Upper lobe of right lung (tissue), 1 donor: Measurements from ENCODE around the gene SCN10A. TPM values are rescaled to one million over a fixed set of nuclear protein-coding genes. Genes with fewer than 3 reads are reported as not detected.
A peak's percentile ranks its signal among the peaks of the same experiment; 100 is the strongest.

Experiments used
- ATAC-seq: fragments of 200-7000 bp; cut with Tn5 transposase; one replicate; pipeline ENCODE4 v1.9.1; 2020; ENCODE audit warnings: mild to moderate bottlenecking, moderate library complexity
- DNase-seq: peaks from one replicate; pipeline ENCODE4 v3.0.0-alpha.2; 2020
- H3K27ac ChIP-seq: fragments of 200-600 bp; one replicate; pipeline ENCODE4 v1.8.0; 2022
- H3K27me3 ChIP-seq: fragments of 200-600 bp; one replicate; pipeline ENCODE4 v1.8.0; 2022; ENCODE audit warnings: mild to moderate bottlenecking
- H3K36me3 ChIP-seq: fragments of 200-600 bp; one replicate; pipeline ENCODE4 v1.8.0; 2022
- H3K4me1 ChIP-seq: fragments of 200-600 bp; one replicate; pipeline ENCODE4 v1.8.0; 2022
- H3K4me3 ChIP-seq: fragments of 200-600 bp; one replicate; pipeline ENCODE4 v1.8.0; 2022; ENCODE audit warnings: mild to moderate bottlenecking
- H3K9me3 ChIP-seq: fragments of 200-600 bp; one replicate; pipeline ENCODE4 v1.8.0; 2022
- CTCF ChIP-seq: fragments of 200-600 bp; IDR thresholded peaks from one replicate; pipeline ENCODE4 v1.8.0; 2022; ENCODE audit warnings: antibody characterized with exemption
- intact Hi-C: fragments of 100-400 bp; cut with DNase I; formaldehyde crosslinking; loops from one replicate; pipeline ENCODE4 v1.11.0; 2022
- total RNA-seq: library from RNA; stranded (reverse); fragmentation: NEBNext Ultra II Directional; extraction: Animal tissue kit (Norgen Biotek cat#: 25700); gene quantifications from one replicate; pipeline ENCODE4 v1.2.1, GENCODE V29; 2021
- donor health status: DM: no; HTN: yes; CAD: no; lungs with severe emphysema.

The SCN10A gene
- total RNA-seq, 1 donor from 2014 or later, result not detected

- ATAC-seq (peak; percentile 89), DNase-seq (peak; percentile 82)
- Histone ChIP-seq H3K36me3 (no peaks in the 10 kb centered on the region), H3K4me1 (peaks cover 7% of the 10 kb centered on the region), H3K27me3 (peaks cover 61% of the 10 kb centered on the region), H3K4me3 (no peak overlapping the region), H3K27ac (no peak overlapping the region), H3K9me3 (no peaks in the 10 kb centered on the region)
- peak; percentile 96 for TF ChIP-seq CTCF
- intact Hi-C loops, result no loop called here
Measured at GRCh38 chr3:38651153-38651789, 164.7 kb downstream of the SCN10A start.

- intact Hi-C loops, result no loop called here
- no peaks in the 10 kb centered on the region for H3K9me3 ChIP-seq
- H3K27me3 ChIP-seq, result peaks cover 59% of the 10 kb centered on the region
- H3K4me1 ChIP-seq, result peaks cover 7% of the 10 kb centered on the region
- no peak for TF ChIP-seq CTCF
- H3K27ac ChIP-seq, result no peak overlapping the region
- H3K4me3 ChIP-seq, result no peak overlapping the region
- DNase-seq (peak; percentile 52), ATAC-seq (no peak)
- H3K36me3 ChIP-seq, result no peaks in the 10 kb centered on the region
Measured at GRCh38 chr3:38650248-38650951, 165.6 kb downstream of the SCN10A start.

- H3K36me3 ChIP-seq, result no peaks in the 10 kb centered on the region
- H3K4me3 ChIP-seq, result peak within 1 kb of the TSS; percentile 47
- ATAC-seq (peak; percentile 83), DNase-seq (peak; percentile 70)
- TF ChIP-seq CTCF, result no peak
- peaks cover 7% of the 10 kb centered on the region for H3K4me1 ChIP-seq
- H3K9me3 ChIP-seq, result no peaks in the 10 kb centered on the region
- H3K27ac ChIP-seq, result no peak within 1 kb of the TSS
- intact Hi-C loops, result loop anchor here (10.0 kb wide), 1 partner anchor 115 kb away; no protein-coding TSS in a partner anchor
- peaks cover 51% of the 10 kb centered on the region for H3K27me3 ChIP-seq
Measured at GRCh38 chr3:38649500-38650247, 166.3 kb downstream of the SCN10A start, which contains the start of gene SCN5A. TSS of gene SCN5A (minus strand) at chr3:38649687. CDS start at chr3:38633307, 16,380 bp downstream.

GRCh38 chr3:38648659-38649499 is 167.1 kb downstream of the SCN10A start:
- no peak for TF ChIP-seq CTCF
- intact Hi-C loops, result loop anchor here (10.0 kb wide), 1 partner anchor 114 kb away; no protein-coding TSS in a partner anchor
- Histone ChIP-seq H3K36me3 (no peaks in the 10 kb centered on the region), H3K4me1 (peaks cover 7% of the 10 kb centered on the region), H3K27me3 (peaks cover 51% of the 10 kb centered on the region), H3K9me3 (no peaks in the 10 kb centered on the region), H3K4me3 (peak overlapping the region; percentile 47), H3K27ac (no peak overlapping the region)
- ATAC-seq, result no peak
- peak; percentile 61 for DNase-seq
